GM10248 (cell line): Measurements from ENCODE around the gene AQP12B.
"Not testable (repeated sequence)": the region's sequence is repeated elsewhere in the genome, so short reads cannot be mapped to it uniquely, and the experiment has no call there.

Experiments used
- CTCF ChIA-PET: fragments of 300-600 bp; sonication (Branson Sonifier 250); formaldehyde crosslinking; extraction: SDS; loops from one replicate; lab custom pipeline; 2021; ENCODE audit warnings: antibody characterized with exemption; lab: Yijun Ruan, JAX
- POLR2A ChIA-PET: fragments of 350-650 bp; sonication (Branson Sonifier 250); formaldehyde crosslinking; extraction: SDS; loops from one replicate; lab custom pipeline; 2020; ENCODE audit warnings: antibody characterized with exemption; lab: Yijun Ruan, JAX
- DNase-seq: peaks from one replicate; pipeline ENCODE4 v3.0.0; 2012; ENCODE audit errors: extremely low spot score
- CTCF ChIP-seq: IDR thresholded peaks from 2 replicates; pipeline ENCODE4 v1.5.1; 2012; ENCODE audit warnings: mild to moderate bottlenecking, low read depth; ENCODE audit errors: extremely low read depth, missing control alignments, control extremely low read depth

AQP12B gene

GRCh38 chr2:240689975-240690374, 7.3 kb upstream of the AQP12B start:
- no peak for TF ChIP-seq CTCF
- CTCF ChIA-PET = no interaction called here
- DNase-seq = no peak
- POLR2A ChIA-PET = no interaction called here

GRCh38 chr2:240688553-240688919, 5.9 kb upstream of the AQP12B start:
- ChIA-PET POLR2A (no interaction called here), CTCF (interaction anchor here (1.0 kb wide), 1 partner anchor 174 kb away, joined by 4 read pairs; no protein-coding TSS in a partner anchor)
- TF ChIP-seq CTCF = no peak
- peak; percentile 22 for DNase-seq

DNA sequence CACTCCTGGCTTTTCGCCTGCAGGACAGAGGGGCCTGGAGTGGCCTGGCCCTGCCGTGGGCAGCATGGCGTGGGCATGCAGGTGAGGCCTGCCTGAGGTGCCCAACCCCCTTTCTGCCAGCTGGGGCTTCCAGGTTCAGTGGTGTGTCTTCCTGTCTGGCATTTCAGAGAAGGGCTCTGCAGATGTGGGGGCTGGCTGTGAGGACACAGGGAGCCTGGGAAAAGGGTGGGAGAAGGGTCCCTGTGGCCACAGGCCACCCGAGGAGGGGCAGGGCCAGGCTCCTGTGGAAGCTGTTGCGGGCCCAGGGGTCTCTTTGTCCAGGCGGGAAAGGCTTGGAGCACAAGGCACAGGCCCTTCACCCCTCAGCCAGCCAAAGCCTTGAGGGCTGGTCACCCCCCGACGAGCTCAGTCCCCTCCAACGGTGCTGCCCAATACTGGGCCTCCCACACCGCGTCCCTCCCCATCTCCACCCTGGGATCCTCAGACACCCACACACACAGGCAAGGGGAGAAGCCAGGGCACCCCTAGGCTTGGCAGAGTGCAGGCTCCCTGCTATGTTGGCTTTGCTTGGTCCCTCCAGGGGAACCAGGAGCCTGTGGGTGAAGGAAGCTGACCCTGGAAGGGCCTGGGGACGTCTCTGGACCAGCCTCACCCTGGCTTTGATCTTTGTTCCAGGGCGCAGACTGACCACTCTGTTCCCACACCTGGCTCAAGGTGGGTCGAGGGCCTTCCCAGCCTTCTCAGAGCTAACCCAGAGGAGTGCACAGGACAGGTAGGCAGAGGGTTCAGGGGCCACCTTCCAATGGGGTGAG, 5.3 kb upstream of the AQP12B start:
- TF ChIP-seq CTCF = no peak
- CTCF ChIA-PET = interaction anchor here (1.0 kb wide), 1 partner anchor 174 kb away, joined by 4 read pairs; no protein-coding TSS in a partner anchor
- POLR2A ChIA-PET = no interaction called here
- DNase-seq = peak; percentile 18

- ChIA-PET CTCF (interaction anchor here (1.0 kb wide), 1 partner anchor 173 kb away, joined by 4 read pairs; no protein-coding TSS in a partner anchor), POLR2A (no interaction called here)
- no peak for TF ChIP-seq CTCF
- DNase-seq = peak; percentile 18
These were observed 4.5 kb upstream of the AQP12B start for GRCh38 chr2:240687045-240687740.

DNA sequence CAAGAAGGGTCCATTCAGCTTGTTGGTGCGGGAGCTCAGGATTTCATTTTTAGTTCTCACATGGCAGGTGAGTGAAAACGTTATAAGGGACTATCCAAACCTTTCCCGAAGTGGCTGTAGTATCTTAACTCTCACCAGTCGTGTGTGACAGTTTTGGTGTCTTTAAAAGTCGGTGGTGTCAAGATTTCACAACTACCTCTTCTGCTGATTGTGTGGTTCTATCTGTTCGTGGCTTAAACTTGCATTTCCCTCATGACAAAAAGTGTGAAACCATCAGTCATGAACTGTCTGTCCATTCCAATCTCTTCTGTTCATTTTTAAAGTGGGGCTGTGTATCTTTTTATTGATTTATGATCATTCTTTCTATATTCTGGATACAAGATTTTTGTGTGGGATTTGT, 3.8 kb upstream of the AQP12B start:
- CTCF ChIA-PET = no interaction called here
- POLR2A ChIA-PET = no interaction called here
- DNase-seq = peak; percentile 14
- TF ChIP-seq CTCF = no peak

- POLR2A ChIA-PET = no interaction called here
- peak; percentile 31 for DNase-seq
- no peak for TF ChIP-seq CTCF
- CTCF ChIA-PET = interaction anchor here (0.7 kb wide), 1 partner anchor 172 kb away, joined by 3 read pairs; no protein-coding TSS in a partner anchor
These were observed 3.2 kb upstream of the AQP12B start for GRCh38 chr2:240685771-240686371.

GRCh38 chr2:240683980-240684728, 1.5 kb upstream of the AQP12B start:
- DNase-seq, POLR2A ChIA-PET, CTCF ChIA-PET: not testable (repeated sequence)

DNA sequence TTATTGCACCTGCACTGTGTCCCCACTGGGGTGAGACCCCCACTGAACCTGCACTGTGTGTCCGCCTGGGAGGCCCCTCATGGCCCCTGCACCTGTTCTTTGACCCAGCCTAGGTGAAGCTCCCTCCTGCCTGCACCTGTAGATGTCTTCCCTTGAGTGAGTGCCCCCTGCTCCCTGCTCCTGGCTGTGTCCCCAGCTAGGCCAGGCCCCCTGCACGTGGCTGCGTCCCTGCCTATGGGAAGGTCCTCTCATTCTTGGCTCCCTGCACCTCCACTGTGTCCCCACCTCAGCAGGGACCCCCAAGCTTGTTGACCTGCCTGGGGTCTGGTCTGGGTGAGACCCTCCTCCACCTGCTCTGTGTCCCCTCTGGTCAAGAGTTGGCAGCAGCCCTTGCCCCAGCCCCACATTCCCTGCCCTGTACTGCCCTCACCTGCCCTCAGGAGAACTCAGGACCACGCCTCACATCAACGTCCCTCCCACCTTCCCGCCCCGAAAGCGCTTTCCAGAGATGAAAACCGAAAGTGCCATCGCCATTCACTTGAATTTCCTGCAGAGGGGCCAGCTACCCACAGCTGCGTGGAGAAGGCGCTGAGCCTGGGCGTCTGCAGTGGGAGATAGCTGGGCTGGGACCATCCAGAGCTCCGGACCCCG, 769 bp upstream of the AQP12B start:
- DNase-seq, POLR2A ChIA-PET, CTCF ChIA-PET: not testable (repeated sequence)

GRCh38 chr2:240680185-240680584, 2.5 kb downstream of the AQP12B start:
- POLR2A ChIA-PET, CTCF ChIA-PET: not testable (repeated sequence)

More at GRCh38 chr2:240680185-240680584, 2.5 kb downstream of the AQP12B start:
- not testable (repeated sequence) for DNase-seq
